Measurements from ENCODE around the gene ARMH4.

The ARMH4 gene

GRCh38 chr14:58196198-58196597 is 44.2 kb upstream of the ARMH4 start:
- H3K9me3 Mint-ChIP-seq: no peaks in the 10 kb centered on the region
- H3K4me1 Mint-ChIP-seq: peaks cover 11% of the 10 kb centered on the region
- H3K4me3 Mint-ChIP-seq: peak overlapping the region in 1 of 3 experiments; percentile 14

GRCh38 chr14:58193542-58193941 is 41.5 kb upstream of the ARMH4 start:
- Mint-ChIP-seq H3K4me3 (no peak overlapping the region), H3K4me1 (no peaks in the 10 kb centered on the region), H3K27ac (peak overlapping the region in 1 of 3 experiments; percentile 3), H3K9me3 (no peaks in the 10 kb centered on the region), H3K27me3 (ENCODE audit: low read depth) (no peaks in the 10 kb centered on the region), H3K36me3 (ENCODE audit: low read depth) (no peaks in the 10 kb centered on the region)
- TF ChIP-seq CTCF (IDR thresholded peaks at IDR 0.05; ENCODE audit: unreplicated experiment in 3 of 3): no peak

More at GRCh38 chr14:58196198-58196597, 44.2 kb upstream of the ARMH4 start:
- H3K27ac Mint-ChIP-seq: no peak overlapping the region
- peaks cover 1% of the 10 kb centered on the region for H3K36me3 Mint-ChIP-seq (ENCODE audit: low read depth)
- TF ChIP-seq CTCF (IDR thresholded peaks at IDR 0.05; ENCODE audit: unreplicated experiment in 3 of 3): no peak
- H3K27me3 Mint-ChIP-seq (ENCODE audit: low read depth): no peaks in the 10 kb centered on the region

- no peak for TF ChIP-seq CTCF (IDR thresholded peaks at IDR 0.05; ENCODE audit: unreplicated experiment in 3 of 3)
- no peak overlapping the region for H3K27ac Mint-ChIP-seq
- no peaks in the 10 kb centered on the region for H3K27me3 Mint-ChIP-seq (ENCODE audit: low read depth)
- no peaks in the 10 kb centered on the region for H3K36me3 Mint-ChIP-seq (ENCODE audit: low read depth)
- no peaks in the 10 kb centered on the region for H3K9me3 Mint-ChIP-seq
- no peaks in the 10 kb centered on the region for H3K4me1 Mint-ChIP-seq
- H3K4me3 Mint-ChIP-seq: no peak overlapping the region
Observed at GRCh38 chr14:58191763-58192601, 40.0 kb upstream of the ARMH4 start.

GRCh38 chr14:58189176-58189575 is 37.2 kb upstream of the ARMH4 start:
- Mint-ChIP-seq H3K9me3 (no peaks in the 10 kb centered on the region), H3K36me3 (ENCODE audit: low read depth) (no peaks in the 10 kb centered on the region), H3K27me3 (ENCODE audit: low read depth) (no peaks in the 10 kb centered on the region), H3K4me3 (no peak overlapping the region), H3K27ac (no peak overlapping the region), H3K4me1 (no peaks in the 10 kb centered on the region)
- no peak for TF ChIP-seq CTCF (IDR thresholded peaks at IDR 0.05; ENCODE audit: unreplicated experiment in 3 of 3)

GRCh38 chr14:58177125-58177524 is 25.1 kb upstream of the ARMH4 start:
- no peaks in the 10 kb centered on the region for H3K4me1 Mint-ChIP-seq
- H3K4me3 Mint-ChIP-seq: no peak overlapping the region
- no peak for TF ChIP-seq CTCF (IDR thresholded peaks at IDR 0.05; ENCODE audit: unreplicated experiment in 3 of 3)

GRCh38 chr14:58171090-58171489 is 19.1 kb upstream of the ARMH4 start:
- Mint-ChIP-seq H3K4me3 (peak overlapping the region in 2 of 3 experiments; percentile 6 to 9), H3K9me3 (no peaks in the 10 kb centered on the region), H3K27me3 (ENCODE audit: low read depth) (peaks cover 8% of the 10 kb centered on the region), H3K36me3 (ENCODE audit: low read depth) (no peaks in the 10 kb centered on the region), H3K4me1 (peaks cover 16% of the 10 kb centered on the region), H3K27ac (peak overlapping the region in 2 of 3 experiments; percentile 57 to 58)
- no peak for TF ChIP-seq CTCF (IDR thresholded peaks at IDR 0.05; ENCODE audit: unreplicated experiment in 3 of 3)

More at GRCh38 chr14:58177125-58177524, 25.1 kb upstream of the ARMH4 start:
- H3K27me3 Mint-ChIP-seq (ENCODE audit: low read depth): peaks cover 4% of the 10 kb centered on the region
- no peak overlapping the region for H3K27ac Mint-ChIP-seq
- H3K9me3 Mint-ChIP-seq: no peaks in the 10 kb centered on the region
- H3K36me3 Mint-ChIP-seq (ENCODE audit: low read depth): no peaks in the 10 kb centered on the region
